H1 (cell line): ENCODE data around the gene POLN. TPM values are rescaled to one million over a fixed set of nuclear protein-coding genes. Genes with fewer than 3 reads are reported as not detected.

Experiments used
- CTCF ChIA-PET: fragments of 300-600 bp; sonication (Branson Sonifier 250); formaldehyde crosslinking; loops from one replicate; lab custom pipeline; 2021; ENCODE audit not compliant: partially characterized antibody; lab: Charles Lee
- POLR2A ChIA-PET: fragments of 300-600 bp; sonication (Branson Sonifier 250); formaldehyde crosslinking; loops from one replicate; lab custom pipeline; 2021; ENCODE audit warnings: inconsistent platforms; ENCODE audit not compliant: partially characterized antibody; lab: Charles Lee
- DNase-seq, 2 experiments: peaks; one replicate each; pipeline versions ENCODE4 v3.0.0 to v3.0.0-alpha.2; 2010 to 2022; ENCODE audit warnings: low spot score in 2 of 2, low read depth in 1 of 2, mixed read lengths in 1 of 2
- FAIRE-seq: peaks from 2 replicates; lab custom pipeline; 2011; peaks lifted over from hg19 to GRCh38; lab: Jason Lieb, UNC
- H2AFZ ChIP-seq: 2 replicates; pipeline ENCODE4 v1.8.1; 2012; ENCODE audit warnings: low read length, inconsistent platforms
- H2AK5ac ChIP-seq: 2 replicates; pipeline ENCODE4 v1.6.1; 2013; ENCODE audit warnings: low read depth, low read length
- H2BK120ac ChIP-seq: replicated peaks from 2 replicates; pipeline ENCODE3; 2013; ENCODE audit warnings: low read depth, low read length, inconsistent platforms
- H2BK12ac ChIP-seq: 2 replicates; pipeline ENCODE4 v1.6.1; 2013; ENCODE audit warnings: low read depth, low read length
- H2BK15ac ChIP-seq: 2 replicates; pipeline ENCODE4 v1.6.1; 2013; ENCODE audit warnings: low read length
- H2BK20ac ChIP-seq: 2 replicates; pipeline ENCODE4 v1.6.1; 2013; ENCODE audit warnings: low read length
- H2BK5ac ChIP-seq: 2 replicates; pipeline ENCODE4 v1.6.1; 2013; ENCODE audit warnings: low read depth, low read length
- H3K14ac ChIP-seq: 2 replicates; pipeline ENCODE4 v1.6.1; 2013; ENCODE audit warnings: inconsistent platforms; ENCODE audit not compliant: insufficient read length
- H3K18ac ChIP-seq: 2 replicates; pipeline ENCODE4 v1.6.1; 2013; ENCODE audit warnings: low read length; ENCODE audit errors: extremely low read depth
- H3K23ac ChIP-seq: 2 replicates; pipeline ENCODE4 v1.6.1; 2013; ENCODE audit warnings: inconsistent platforms; ENCODE audit not compliant: insufficient read length
- H3K23me2 ChIP-seq: 2 replicates; pipeline ENCODE4 v1.6.1; 2013; ENCODE audit warnings: low read depth, low read length
- H3K27ac ChIP-seq: 2 replicates; pipeline ENCODE4 v1.6.1; 2011; ENCODE audit warnings: low read depth, low read length, inconsistent platforms
- H3K27me3 ChIP-seq, 4 experiments: replicated peaks in 1 of 4; 1 replicate in 1 of 4; 2 replicates in 3 of 4; pipeline versions ENCODE4 v1.6.1 to v1.8.1; 2011 to 2013; ENCODE audit warnings: low read length in 3 of 4, mild to moderate bottlenecking in 3 of 4, inconsistent platforms in 2 of 4, mixed read lengths in 2 of 4, moderate library complexity in 1 of 4; ENCODE audit not compliant: control insufficient read depth in 3 of 4, insufficient read depth in 3 of 4; ENCODE audit errors: extremely low read depth in 1 of 4
- H3K36me3 ChIP-seq, 4 experiments: 2 replicates each; pipeline versions ENCODE4 v1.6.1 to v1.8.1; 2011 to 2013; ENCODE audit warnings: mild to moderate bottlenecking in 4 of 4, low read length in 3 of 4, moderate library complexity in 2 of 4, control low read depth in 1 of 4, inconsistent platforms in 1 of 4; ENCODE audit not compliant: insufficient read depth in 4 of 4, control insufficient read depth in 2 of 4
- H3K4ac ChIP-seq: replicated peaks from 2 replicates; pipeline ENCODE3; 2013; ENCODE audit warnings: low read length, low read depth, mixed read lengths, inconsistent platforms; ENCODE audit not compliant: insufficient read length
- H3K4me1 ChIP-seq, 4 experiments: replicated peaks in 1 of 4; 1 replicate in 1 of 4; 2 replicates in 3 of 4; pipeline versions ENCODE4 v1.6.1 to v1.8.1; 2011 to 2013; ENCODE audit warnings: low read length in 3 of 4, inconsistent platforms in 2 of 4, mixed read lengths in 1 of 4; ENCODE audit not compliant: insufficient read depth in 4 of 4, control insufficient read depth in 3 of 4
- H3K4me2 ChIP-seq, 2 experiments: 2 replicates each; pipeline versions ENCODE4 v1.6.1 to v1.8.1; 2011 to 2013; ENCODE audit warnings: low read depth in 2 of 2, low read length in 2 of 2, control low read depth in 1 of 2, inconsistent platforms in 1 of 2, mild to moderate bottlenecking in 1 of 2; ENCODE audit not compliant: insufficient read depth in 1 of 2
- H3K4me3 ChIP-seq, 4 experiments: fragments of 200-600, 300-600 bp in 1 of 4; sonication (generic), shearing (Covaris generic), sonication (Bioruptor Twin) in 1 of 4; 2 replicates each; pipeline versions ENCODE4 v1.5.1 to v1.8.1; 2011 to 2016; ENCODE audit warnings: low read length in 4 of 4, low read depth in 3 of 4, control low read depth in 2 of 4, inconsistent platforms in 2 of 4, mild to moderate bottlenecking in 2 of 4, mixed read lengths in 1 of 4, moderate library complexity in 1 of 4; ENCODE audit not compliant: insufficient read depth in 2 of 4; ENCODE audit errors: extremely low read depth in 1 of 4
- H3K56ac ChIP-seq: replicated peaks from 2 replicates; pipeline ENCODE3; 2013; ENCODE audit warnings: low read depth, mild to moderate bottlenecking, mixed read lengths, low read length, inconsistent platforms; ENCODE audit not compliant: insufficient read length
- H3K79me1 ChIP-seq: 2 replicates; pipeline ENCODE4 v1.6.1; 2013; ENCODE audit warnings: low read depth, low read length, control low read depth
- H3K79me2 ChIP-seq, 2 experiments: 2 replicates each; pipeline versions ENCODE4 v1.6.1 to v1.8.1; 2012 to 2013; ENCODE audit warnings: low read length in 2 of 2, mild to moderate bottlenecking in 2 of 2, inconsistent platforms in 1 of 2; ENCODE audit not compliant: insufficient read depth in 2 of 2, control insufficient read depth in 1 of 2
- H3K9ac ChIP-seq, 4 experiments: replicated peaks in 1 of 4; 1 replicate in 1 of 4; 2 replicates in 3 of 4; pipeline versions ENCODE4 v1.6.1 to v1.8.1; 2011 to 2013; ENCODE audit warnings: low read depth in 3 of 4, low read length in 3 of 4, control low read depth in 2 of 4, mild to moderate bottlenecking in 2 of 4, moderate library complexity in 2 of 4, inconsistent platforms in 1 of 4; ENCODE audit errors: extremely low read depth in 1 of 4
- H3K9me3 ChIP-seq, 2 experiments: 2 replicates each; pipeline versions ENCODE4 v1.6.1 to v1.8.1; 2012 to 2013; ENCODE audit warnings: mild to moderate bottlenecking in 2 of 2, moderate library complexity in 2 of 2, control low read depth in 1 of 2, inconsistent platforms in 1 of 2, low read depth in 1 of 2, low read length in 1 of 2, mixed read lengths in 1 of 2; ENCODE audit not compliant: insufficient read depth in 2 of 2
- H4K20me1 ChIP-seq, 2 experiments: replicated peaks in 1 of 2; 2 replicates each; pipeline versions ENCODE3 to v1.8.1; 2011 to 2013; ENCODE audit warnings: inconsistent platforms in 2 of 2, low read length in 2 of 2, mild to moderate bottlenecking in 1 of 2; ENCODE audit not compliant: insufficient read depth in 2 of 2, control insufficient read depth in 1 of 2
- H4K5ac ChIP-seq: 2 replicates; pipeline ENCODE4 v1.6.1; 2013; ENCODE audit warnings: low read length, low read depth, mixed read lengths, inconsistent platforms; ENCODE audit not compliant: insufficient read length
- H4K8ac ChIP-seq: 2 replicates; pipeline ENCODE4 v1.8.0; 2013; ENCODE audit warnings: mild to moderate bottlenecking, moderate library complexity, low read length, inconsistent platforms; ENCODE audit not compliant: insufficient read depth; ENCODE audit errors: extremely low read depth
- H4K91ac ChIP-seq: replicated peaks from 2 replicates; pipeline ENCODE3; 2013; ENCODE audit warnings: low read length, mixed read lengths, inconsistent platforms; ENCODE audit not compliant: insufficient read length
- ATF2 ChIP-seq: IDR thresholded peaks from 2 replicates; pipeline ENCODE4 v1.6.1; 2012; ENCODE audit warnings: low read length, inconsistent platforms
- BCL11A ChIP-seq, 2 experiments: IDR thresholded peaks; one replicate each; pipeline ENCODE4 v1.6.1; 2011; ENCODE audit warnings: low read depth in 2 of 2, low read length in 2 of 2, mild to moderate bottlenecking in 2 of 2
- BRCA1 ChIP-seq: IDR thresholded peaks from 2 replicates; pipeline ENCODE4 v1.6.1; 2012; ENCODE audit warnings: low read depth, low read length, improper control_type of control experiment
- CEBPB ChIP-seq: IDR thresholded peaks from 2 replicates; pipeline ENCODE4 v1.6.1; 2012; ENCODE audit warnings: low read depth, low read length
- CTCF ChIP-seq, 3 experiments: IDR thresholded peaks; 1 replicate in 2 of 3; 2 replicates in 1 of 3; pipeline versions ENCODE4 v1.5.1 to v1.6.1; 2011; ENCODE audit warnings: low read length in 3 of 3, mild to moderate bottlenecking in 3 of 3, inconsistent platforms in 2 of 3, low read depth in 1 of 3, moderate library complexity in 1 of 3; ENCODE audit not compliant: insufficient read depth in 1 of 3; ENCODE audit errors: control extremely low read depth in 1 of 3
- GTF2F1 ChIP-seq: IDR thresholded peaks from 2 replicates; pipeline ENCODE4 v1.6.1; 2012; ENCODE audit warnings: low read depth, low read length, improper control_type of control experiment, borderline replicate concordance
- HDAC2 ChIP-seq, 2 experiments: fragments of 300-600 bp in 1 of 2; sonication (generic) in 1 of 2; IDR thresholded peaks; 2 replicates each; pipeline ENCODE4 v1.6.1; 2011 to 2012; ENCODE audit warnings: low read depth in 2 of 2, low read length in 2 of 2, mild to moderate bottlenecking in 2 of 2, moderate library complexity in 2 of 2, borderline replicate concordance in 1 of 2, inconsistent platforms in 1 of 2
- PHF8 ChIP-seq: fragments of 200-600 bp; sonication (generic); conservative IDR thresholded peaks from 2 replicates; pipeline ENCODE4 v1.7.1; 2012; ENCODE audit warnings: low read depth, mild to moderate bottlenecking, inconsistent platforms, low read length, moderate library complexity
- WGBS, 2 experiments: shearing (Covaris generic) in 1 of 2; methylation state at CpG; one replicate each; pipeline versions ENCODE4 v1.1.6 to v1.1.7; 2013 to 2015; ENCODE audit warnings: low lambda C conversion rate in 2 of 2, mixed read lengths in 2 of 2, inconsistent platforms in 1 of 2, low coverage in 1 of 2, missing lambda C conversion rate in 1 of 2; ENCODE audit not compliant: insufficient replicate concordance in 2 of 2, insufficient coverage in 1 of 2, insufficient read length in 1 of 2; ENCODE audit errors: extremely low coverage in 1 of 2, missing lambda C conversion rate in 1 of 2; 5-methylcytosine and 5-hydroxymethylcytosine counted together
- polyA plus RNA-seq, 7 experiments: library from polyadenylated mRNA; depleted of rRNA in 3 of 7; stranded (reverse) in 5 of 7; unstranded in 2 of 7; fragments of >200 nt in 5 of 7; fragments of 200-250 nt in 2 of 7; gene quantifications; 1 replicate in 5 of 7; 2 replicates in 1 of 7; 4 replicates in 1 of 7; pipeline versions ENCODE4 v1.2.1 to v1.2.3, GENCODE V29; 2011 to 2013; ENCODE audit warnings: missing spikeins in 2 of 7, mixed read lengths in 2 of 7
- total RNA-seq: library from RNA; stranded (reverse); fragmentation: NEBNext Ultra II Directional; extraction: Animal tissue kit (Norgen Biotek cat#: 25700); gene quantifications from 2 replicates; pipeline ENCODE4 v1.2.1, GENCODE V29; 2021

POLN gene
- total and polyA plus RNA-seq, 2 of the 8 experiments (the other 6 are each of a cell fraction or from before 2014, with no cell fraction given): 0.98 to 1.5 TPM

- peaks cover 6% of the 10 kb centered on the region; the same call in 1 of the 2 replicates for H3K23me2 ChIP-seq
- H4K91ac ChIP-seq: no peak overlapping the region
- WGBS, 2 experiments: 84% methylated on average over 9 of the region's 10 CpGs; no CpG with 5 or more reads in 1 of the 2 experiments
- H4K8ac ChIP-seq: no peak overlapping the region
- H3K79me2 ChIP-seq: no peaks in the 10 kb centered on the region
- no peak overlapping the region for H2BK15ac ChIP-seq
- H2AFZ ChIP-seq: no peak overlapping the region
- no peak overlapping the region for H3K14ac ChIP-seq
- no peak overlapping the region for H2BK20ac ChIP-seq
- H2BK120ac ChIP-seq: no peak overlapping the region
- no peak overlapping the region for H2BK5ac ChIP-seq
- H3K23ac ChIP-seq: no peak overlapping the region
- no peak overlapping the region for H3K56ac ChIP-seq
- no peak for FAIRE-seq
- H3K36me3 ChIP-seq: no peaks in the 10 kb centered on the region; a peak in 1 of 8 replicates
- H4K20me1 ChIP-seq: peaks cover 0 to 1% of the 10 kb centered on the region in 2 experiments
- no peak overlapping the region for H3K18ac ChIP-seq
- no peak overlapping the region for H3K4ac ChIP-seq
- no peak overlapping the region for H3K9ac ChIP-seq
- H2AK5ac ChIP-seq: no peak overlapping the region
- no peak overlapping the region for H3K4me3 ChIP-seq
- no peak overlapping the region for H3K4me2 ChIP-seq
- no peaks in the 10 kb centered on the region for H3K9me3 ChIP-seq
- no peak overlapping the region for H3K27ac ChIP-seq
- H2BK12ac ChIP-seq: no peak overlapping the region
- DNase-seq: no peak
- ChIA-PET CTCF (interaction anchor here (0.7 to 2.0 kb wide), 5 partner anchors 45 to 114 kb away, joined by 3 to 4 read pairs (median 3); no protein-coding TSS in a partner anchor), POLR2A (interaction anchor here (0.7 to 1.1 kb wide), 2 partner anchors 27 to 432 kb away, joined by 3 read pairs; partner anchors contain the start of gene NELFA)
- no peak overlapping the region for H4K5ac ChIP-seq
- peaks cover 0 to 3% (median 0%) of the 10 kb centered on the region in 4 experiments; a peak in 1 of 7 replicates for H3K4me1 ChIP-seq
- H3K27me3 ChIP-seq: peaks cover 14 to 30% (median 25%) of the 10 kb centered on the region in 4 experiments
- no peaks in the 10 kb centered on the region for H3K79me1 ChIP-seq
- TF ChIP-seq BCL11A (IDR thresholded peaks at IDR 0.05; ENCODE audit: low read depth in 2 of 2, low read length in 2 of 2): no peak
- no peak for TF ChIP-seq HDAC2 (IDR thresholded peaks at IDR 0.05; ENCODE audit: borderline replicate concordance in 1 of 2, low read depth in 2 of 2, low read length in 2 of 2)
- TF ChIP-seq CTCF (IDR thresholded peaks at IDR 0.05; ENCODE audit: control extremely low read depth in 1 of 3, insufficient read depth in 1 of 3, low read depth in 1 of 3, low read length in 3 of 3): no peak
- no peak for TF ChIP-seq CEBPB
- TF ChIP-seq ATF2: no peak
- TF ChIP-seq GTF2F1: no peak
- no peak for TF ChIP-seq BRCA1
- no peak for TF ChIP-seq PHF8
These were observed 205.6 kb downstream of the POLN start for GRCh38 chr4:2036327-2036726.
